OCI-LY3 (cell line): ENCODE measurements around the gene OR10AG1.

Source experiments
- EZH2phosphoT487 ChIP-seq: fragments of 200-600 bp; shearing (Covaris generic); IDR thresholded peaks from 2 replicates; pipeline ENCODE4 v1.6.1; 2018; ENCODE audit warnings: antibody characterized with exemption, mixed run types, low read depth
- TF ChIP-seq, protein P1 (sequence below): fragments of 200-600, 300-600 bp; sonication (generic); IDR thresholded peaks from 2 replicates; pipeline ENCODE4 v1.5.1; 2014; ENCODE audit warnings: antibody characterized with exemption, low read length, low read depth

DNA sequence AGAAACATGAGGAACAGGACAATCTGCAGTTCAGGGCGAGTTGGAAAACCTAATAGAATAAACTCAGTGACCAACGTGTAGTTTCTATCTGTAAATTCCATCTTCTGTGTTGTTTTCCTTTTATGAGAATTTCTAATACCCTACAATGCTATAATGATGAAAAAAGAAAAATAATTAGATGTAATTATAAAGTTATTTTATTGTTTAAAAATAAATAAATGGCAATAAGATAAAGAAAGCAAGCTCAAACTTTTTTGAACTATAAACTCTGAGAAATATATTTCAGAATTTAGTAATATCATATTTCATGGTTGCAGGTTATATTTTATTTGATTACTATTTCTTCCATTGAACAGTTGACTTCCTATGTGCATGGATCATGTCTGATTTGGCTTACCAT, 33.4 kb downstream of the OR10AG1 start, which contains the start of gene OR5I1:
- TF ChIP-seq, protein P1, sequence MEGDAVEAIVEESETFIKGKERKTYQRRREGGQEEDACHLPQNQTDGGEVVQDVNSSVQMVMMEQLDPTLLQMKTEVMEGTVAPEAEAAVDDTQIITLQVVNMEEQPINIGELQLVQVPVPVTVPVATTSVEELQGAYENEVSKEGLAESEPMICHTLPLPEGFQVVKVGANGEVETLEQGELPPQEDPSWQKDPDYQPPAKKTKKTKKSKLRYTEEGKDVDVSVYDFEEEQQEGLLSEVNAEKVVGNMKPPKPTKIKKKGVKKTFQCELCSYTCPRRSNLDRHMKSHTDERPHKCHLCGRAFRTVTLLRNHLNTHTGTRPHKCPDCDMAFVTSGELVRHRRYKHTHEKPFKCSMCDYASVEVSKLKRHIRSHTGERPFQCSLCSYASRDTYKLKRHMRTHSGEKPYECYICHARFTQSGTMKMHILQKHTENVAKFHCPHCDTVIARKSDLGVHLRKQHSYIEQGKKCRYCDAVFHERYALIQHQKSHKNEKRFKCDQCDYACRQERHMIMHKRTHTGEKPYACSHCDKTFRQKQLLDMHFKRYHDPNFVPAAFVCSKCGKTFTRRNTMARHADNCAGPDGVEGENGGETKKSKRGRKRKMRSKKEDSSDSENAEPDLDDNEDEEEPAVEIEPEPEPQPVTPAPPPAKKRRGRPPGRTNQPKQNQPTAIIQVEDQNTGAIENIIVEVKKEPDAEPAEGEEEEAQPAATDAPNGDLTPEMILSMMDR: no peak
- no peak for TF ChIP-seq EZH2phosphoT487
